Peyer's patch (tissue), 4 donors: ENCODE data around the gene ZNF154. TPM values are rescaled to one million over a fixed set of nuclear protein-coding genes. Genes with fewer than 3 reads are reported as not detected.

Source experiments
- DNase-seq, 3 donors: peaks; one replicate each; pipeline ENCODE4 v3.0.0-alpha.2; 2017 to 2019
- H3K27ac ChIP-seq, 4 donors: fragments of 200-600 bp; sonication (generic); one replicate each; pipeline ENCODE4 v1.5.1; 2016 to 2019
- H3K27me3 ChIP-seq, 2 donors: fragments of 200-600 bp; sonication (generic); one replicate each; pipeline ENCODE4 v1.5.1; 2019
- H3K36me3 ChIP-seq, 3 donors: fragments of 200-600 bp; sonication (generic); one replicate each; pipeline ENCODE4 v1.5.1; 2016 to 2019
- H3K4me1 ChIP-seq, 4 donors: fragments of 200-600 bp; sonication (generic); one replicate each; pipeline ENCODE4 v1.5.1; 2016 to 2019
- H3K4me3 ChIP-seq, 4 donors: fragments of 200-600 bp; sonication (generic); 1 replicate in 3 of 4; 2 replicates in 1 of 4; pipeline ENCODE4 v1.5.1; 2016 to 2019; ENCODE audit warnings: mild to moderate bottlenecking in 1 of 4
- H3K9me3 ChIP-seq, 4 donors: fragments of 200-600 bp; sonication (generic); one replicate each; pipeline ENCODE4 v1.5.1; 2016 to 2019; ENCODE audit warnings: mild to moderate bottlenecking in 1 of 4
- POLR2A ChIP-seq, 2 donors: fragments of 450-650 bp; IDR thresholded peaks; one replicate each; pipeline ENCODE4 v1.5.1; 2017; ENCODE audit warnings: antibody characterized with exemption in 2 of 2, mild to moderate bottlenecking in 2 of 2, moderate library complexity in 2 of 2
- total RNA-seq, 4 donors: library from RNA; depleted of rRNA; stranded (reverse); fragments of >200 nt; gene quantifications; one replicate each; pipeline ENCODE4 v1.1.0, GENCODE V29; 2016
- TF ChIP-seq, protein P1 (sequence below), 6 experiments: fragments of 450-650 bp in 4 of 6; fragments of 200-600 bp in 2 of 6; sonication (generic) in 1 of 6; IDR thresholded peaks; one replicate each; pipeline ENCODE4 v1.5.1; 2017 to 2019; ENCODE audit warnings: antibody characterized with exemption in 6 of 6, mild to moderate bottlenecking in 3 of 6, moderate library complexity in 1 of 6

ZNF154 gene
- total RNA-seq, 4 donors from 2014 or later = 0.57 to 5.0 (median 1.3) TPM

- peaks cover 0 to 16% (median 0%) of the 10 kb centered on the region in 3 donors for H3K36me3 ChIP-seq
- no peak for DNase-seq
Observed at GRCh38 chr19:57701625-57702024, 7.4 kb downstream of the ZNF154 start.

DNA sequence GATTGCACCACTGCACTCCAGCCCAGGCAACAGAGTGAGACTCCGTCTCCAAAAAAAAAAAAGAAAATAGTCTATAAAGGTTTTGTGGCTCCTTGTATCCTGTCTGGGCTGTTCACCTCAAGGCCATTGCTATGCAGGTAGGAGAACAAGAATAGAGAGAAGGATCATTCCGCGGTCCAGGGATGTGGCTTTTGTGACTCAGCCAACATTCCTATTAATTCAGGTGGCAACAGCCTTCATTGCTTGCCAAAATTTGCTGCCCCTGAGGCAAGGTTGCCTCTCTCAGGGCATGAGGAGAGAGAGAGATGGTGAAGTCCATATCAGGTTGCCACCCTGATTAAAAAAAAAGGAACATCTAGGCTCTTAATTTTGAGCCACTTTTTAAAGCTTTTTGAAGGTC is 19.3 kb downstream of the ZNF154 start:
- peaks cover 0 to 45% (median 0%) of the 10 kb centered on the region in 3 donors for H3K36me3 ChIP-seq
- no peaks in the 10 kb centered on the region for H3K27me3 ChIP-seq
- H3K4me3 ChIP-seq = no peak overlapping the region
- no peak for TF ChIP-seq POLR2A (IDR thresholded peaks at IDR 0.05)
- TF ChIP-seq, protein P1, sequence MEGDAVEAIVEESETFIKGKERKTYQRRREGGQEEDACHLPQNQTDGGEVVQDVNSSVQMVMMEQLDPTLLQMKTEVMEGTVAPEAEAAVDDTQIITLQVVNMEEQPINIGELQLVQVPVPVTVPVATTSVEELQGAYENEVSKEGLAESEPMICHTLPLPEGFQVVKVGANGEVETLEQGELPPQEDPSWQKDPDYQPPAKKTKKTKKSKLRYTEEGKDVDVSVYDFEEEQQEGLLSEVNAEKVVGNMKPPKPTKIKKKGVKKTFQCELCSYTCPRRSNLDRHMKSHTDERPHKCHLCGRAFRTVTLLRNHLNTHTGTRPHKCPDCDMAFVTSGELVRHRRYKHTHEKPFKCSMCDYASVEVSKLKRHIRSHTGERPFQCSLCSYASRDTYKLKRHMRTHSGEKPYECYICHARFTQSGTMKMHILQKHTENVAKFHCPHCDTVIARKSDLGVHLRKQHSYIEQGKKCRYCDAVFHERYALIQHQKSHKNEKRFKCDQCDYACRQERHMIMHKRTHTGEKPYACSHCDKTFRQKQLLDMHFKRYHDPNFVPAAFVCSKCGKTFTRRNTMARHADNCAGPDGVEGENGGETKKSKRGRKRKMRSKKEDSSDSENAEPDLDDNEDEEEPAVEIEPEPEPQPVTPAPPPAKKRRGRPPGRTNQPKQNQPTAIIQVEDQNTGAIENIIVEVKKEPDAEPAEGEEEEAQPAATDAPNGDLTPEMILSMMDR (IDR thresholded peaks at IDR 0.05) = no peak
- DNase-seq = no peak
- H3K4me1 ChIP-seq = no peaks in the 10 kb centered on the region
- H3K9me3 ChIP-seq = peaks cover 0 to 97% (median 30%) of the 10 kb centered on the region in 4 donors
- H3K27ac ChIP-seq = no peak overlapping the region

More at GRCh38 chr19:57701625-57702024, 7.4 kb downstream of the ZNF154 start:
- H3K4me1 ChIP-seq = no peaks in the 10 kb centered on the region
- TF ChIP-seq, protein P1 (IDR thresholded peaks at IDR 0.05) = no peak
- no peak for TF ChIP-seq POLR2A (IDR thresholded peaks at IDR 0.05)
- H3K27ac ChIP-seq = no peak overlapping the region
- no peaks in the 10 kb centered on the region for H3K27me3 ChIP-seq
- peaks cover 0 to 75% (median 7%) of the 10 kb centered on the region in 4 donors for H3K9me3 ChIP-seq
- H3K4me3 ChIP-seq = no peak overlapping the region

GRCh38 chr19:57688011-57688763 is 20.8 kb downstream of the ZNF154 start:
- H3K4me1 ChIP-seq = peaks cover 0 to 5% (median 0%) of the 10 kb centered on the region in 4 donors
- H3K36me3 ChIP-seq = peaks cover 0 to 47% (median 0%) of the 10 kb centered on the region in 3 donors
- no peaks in the 10 kb centered on the region for H3K27me3 ChIP-seq
- no peak overlapping the region for H3K4me3 ChIP-seq
- TF ChIP-seq, protein P1 (IDR thresholded peaks at IDR 0.05) = no peak
- TF ChIP-seq POLR2A (IDR thresholded peaks at IDR 0.05) = no peak
- no peak for DNase-seq
- no peak overlapping the region for H3K27ac ChIP-seq
- H3K9me3 ChIP-seq = peaks cover 0 to 97% (median 41%) of the 10 kb centered on the region in 4 donors

- TF ChIP-seq POLR2A (IDR thresholded peaks at IDR 0.05) = no peak
- TF ChIP-seq, protein P1 (IDR thresholded peaks at IDR 0.05) = no peak
- DNase-seq = no peak
- H3K27ac ChIP-seq = no peak overlapping the region
- peaks cover 0 to 11% (median 3%) of the 10 kb centered on the region in 4 donors for H3K4me1 ChIP-seq
- H3K4me3 ChIP-seq = no peak overlapping the region
- peaks cover 0 to 47% (median 0%) of the 10 kb centered on the region in 3 donors for H3K36me3 ChIP-seq
- H3K27me3 ChIP-seq = no peaks in the 10 kb centered on the region
- H3K9me3 ChIP-seq = peaks cover 0 to 93% (median 42%) of the 10 kb centered on the region in 4 donors
Observed at GRCh38 chr19:57687363-57688010, 21.5 kb downstream of the ZNF154 start.

- no peak for DNase-seq
- no peaks in the 10 kb centered on the region for H3K27me3 ChIP-seq
- no peak overlapping the region for H3K27ac ChIP-seq
- peaks cover 0 to 47% (median 0%) of the 10 kb centered on the region in 3 donors for H3K36me3 ChIP-seq
- H3K9me3 ChIP-seq = peaks cover 0 to 87% (median 42%) of the 10 kb centered on the region in 4 donors
- peaks cover 0 to 13% (median 4%) of the 10 kb centered on the region in 4 donors for H3K4me1 ChIP-seq
- no peak for TF ChIP-seq POLR2A (IDR thresholded peaks at IDR 0.05)
- TF ChIP-seq, protein P1 (IDR thresholded peaks at IDR 0.05) = no peak
- H3K4me3 ChIP-seq = no peak overlapping the region
Observed at GRCh38 chr19:57686727-57687126, 22.3 kb downstream of the ZNF154 start.
